SHP77 (cell line): ENCODE measurements around the gene TGM2.

ENCODE experiments used
- DNase-seq, 2 experiments: peaks; one replicate each; lab custom pipeline; 2025; lab: John Stamatoyannopoulos, UW

Gene TGM2

DNA sequence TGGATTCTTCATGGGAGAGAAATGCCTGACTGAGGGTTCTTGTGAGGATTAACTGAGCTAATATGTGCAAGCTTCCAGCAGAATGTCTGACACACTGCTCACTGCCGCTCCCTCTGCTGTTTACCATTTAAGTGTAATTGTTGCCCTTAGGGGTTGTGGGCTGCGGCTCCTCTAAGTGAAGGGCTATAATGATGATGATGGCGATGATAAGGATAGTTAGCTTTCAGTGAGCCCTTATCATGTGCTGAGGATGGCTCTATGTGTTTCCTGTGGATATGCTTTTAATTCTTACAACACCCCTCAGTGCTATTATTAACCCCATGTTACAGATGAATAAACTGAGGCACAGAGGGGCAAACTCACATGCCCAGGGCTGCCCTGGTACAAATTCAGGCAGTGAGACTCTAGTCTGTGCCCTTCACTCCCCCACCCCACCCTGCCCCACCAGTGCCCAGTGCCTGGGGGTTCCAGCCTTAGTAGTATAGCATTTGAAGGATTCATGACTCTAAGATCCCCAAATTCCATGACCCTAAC lies 33.4 kb downstream of the TGM2 start:
- DNase-seq: no peak

DNA sequence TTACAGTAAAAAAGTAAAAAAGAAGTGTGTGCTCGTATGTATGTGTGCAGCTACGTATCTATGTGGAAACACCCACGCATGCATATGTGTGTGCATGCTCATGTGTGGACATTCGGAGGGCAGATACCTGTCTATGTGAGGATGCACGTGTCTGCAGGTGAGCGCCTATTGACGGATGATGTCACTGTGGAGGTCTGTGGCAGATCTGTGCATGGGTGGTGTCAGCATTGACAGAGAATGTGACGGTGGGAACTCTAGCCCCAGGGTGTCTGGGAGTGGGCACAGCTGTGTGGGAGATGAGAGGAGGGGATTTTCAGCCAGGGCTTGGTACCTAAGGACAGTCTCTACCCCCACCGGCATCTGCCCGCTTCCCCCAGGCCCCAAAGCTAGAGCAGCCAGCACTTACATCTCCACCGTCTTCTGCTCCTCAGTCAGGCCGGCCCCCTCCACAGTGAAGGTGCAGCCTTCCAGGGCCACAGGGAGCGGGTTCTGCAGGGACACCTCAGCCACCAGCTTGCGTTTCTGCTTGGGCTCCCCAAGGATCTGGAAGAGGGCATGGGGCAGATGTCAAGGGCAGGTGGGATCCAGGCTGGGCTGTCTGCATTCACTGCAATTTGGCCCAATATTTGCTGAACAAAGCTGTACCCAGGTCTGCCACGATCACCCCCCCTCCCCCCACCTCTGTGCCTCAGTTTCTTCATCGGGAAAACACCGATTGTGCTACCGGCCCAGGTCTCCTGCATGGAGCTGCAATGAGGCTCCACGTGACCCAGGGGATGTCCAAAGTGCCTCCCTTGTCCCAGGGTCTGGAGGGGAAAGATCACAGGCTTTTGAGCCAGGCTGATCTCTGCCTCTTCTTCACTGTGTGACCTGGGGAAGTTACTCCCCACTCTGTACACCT lies 34.1 kb downstream of the TGM2 start:
- DNase-seq: no peak

DNA sequence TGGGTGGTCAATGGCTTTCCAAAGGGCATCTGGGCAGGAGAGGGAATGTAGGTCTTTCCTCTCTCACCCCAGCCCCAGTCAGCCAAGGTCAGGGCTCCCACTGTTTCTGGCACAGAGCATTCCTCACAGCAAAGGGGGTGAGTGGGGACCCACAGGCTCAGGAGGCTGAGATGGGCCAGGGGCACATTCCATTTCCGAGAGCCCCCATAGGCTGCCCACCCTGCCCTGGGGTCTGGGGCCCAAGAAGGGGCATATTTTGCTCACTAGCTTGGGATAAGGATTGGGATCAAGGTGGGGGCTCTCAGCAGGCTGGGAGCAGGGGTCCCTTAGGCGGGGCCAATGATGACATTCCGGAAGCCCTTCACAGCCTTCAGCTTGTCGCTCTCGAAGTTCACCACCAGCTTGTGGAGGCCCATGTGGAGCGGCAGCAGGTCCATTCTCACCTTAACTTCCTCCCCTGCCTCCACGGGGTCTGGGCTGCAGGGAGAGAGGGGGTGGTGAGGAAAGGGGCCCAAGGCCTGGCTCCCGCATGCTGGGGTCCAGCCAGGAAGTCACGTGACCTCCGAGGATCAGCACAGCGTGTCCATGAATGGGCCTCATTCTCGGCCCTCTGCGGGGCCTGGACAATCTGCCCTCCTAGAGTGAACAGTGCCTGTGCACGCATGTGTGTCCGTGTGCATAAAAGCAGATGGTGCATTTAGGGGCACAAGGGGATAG lies 35.0 kb downstream of the TGM2 start:
- no peak for DNase-seq

DNA sequence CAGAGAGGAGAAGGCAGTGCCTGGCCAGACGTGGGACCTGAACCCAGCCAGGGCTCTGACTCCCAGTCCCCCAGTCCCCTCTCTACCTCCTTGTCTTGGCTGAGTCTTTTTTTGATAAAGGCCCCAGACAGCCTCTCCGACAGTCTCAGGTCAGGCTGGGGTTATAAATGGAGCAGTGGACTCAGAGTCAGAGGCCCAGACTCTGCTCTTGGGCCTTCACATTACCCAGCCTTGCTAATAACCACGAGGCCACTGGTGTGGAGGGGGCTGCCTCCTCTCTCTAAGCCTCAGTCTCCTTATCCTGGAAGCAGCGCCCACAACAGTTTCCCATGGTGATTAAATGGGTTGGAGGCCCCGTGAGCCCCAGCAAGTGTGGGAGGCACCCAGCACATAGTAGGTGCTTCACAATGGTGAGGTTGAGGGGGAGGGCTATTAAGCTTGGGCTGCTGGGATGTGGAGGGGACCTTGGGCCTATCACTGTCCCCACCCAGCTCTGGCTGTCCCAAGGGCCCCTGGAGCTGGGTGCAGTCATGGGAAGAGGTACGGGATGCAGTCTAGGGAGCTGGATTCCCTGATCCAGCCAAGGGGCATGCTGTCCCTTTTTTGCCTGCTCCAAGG lies 35.7 kb downstream of the TGM2 start:
- DNase-seq: no peak

DNA sequence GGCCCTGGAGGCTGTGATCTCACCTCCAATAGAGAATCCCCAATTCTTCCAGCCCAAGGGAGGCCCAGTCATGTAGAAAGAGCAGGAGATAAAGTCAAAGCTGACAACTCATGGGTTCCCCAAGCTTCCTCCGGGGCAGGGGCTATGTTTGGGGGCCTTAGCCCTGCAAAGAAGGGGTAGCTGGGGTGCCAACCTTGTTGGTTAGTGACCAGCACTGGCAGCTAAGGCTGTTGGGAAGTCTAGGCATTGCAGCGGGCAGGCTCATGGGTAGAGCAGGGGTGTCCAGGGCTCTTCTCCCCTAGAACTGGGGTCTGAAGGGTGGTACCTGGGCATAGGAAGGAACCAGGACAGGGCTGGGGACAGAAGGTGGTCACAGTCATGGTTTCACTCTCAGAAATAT lies 36.4 kb downstream of the TGM2 start:
- no peak for DNase-seq

DNA sequence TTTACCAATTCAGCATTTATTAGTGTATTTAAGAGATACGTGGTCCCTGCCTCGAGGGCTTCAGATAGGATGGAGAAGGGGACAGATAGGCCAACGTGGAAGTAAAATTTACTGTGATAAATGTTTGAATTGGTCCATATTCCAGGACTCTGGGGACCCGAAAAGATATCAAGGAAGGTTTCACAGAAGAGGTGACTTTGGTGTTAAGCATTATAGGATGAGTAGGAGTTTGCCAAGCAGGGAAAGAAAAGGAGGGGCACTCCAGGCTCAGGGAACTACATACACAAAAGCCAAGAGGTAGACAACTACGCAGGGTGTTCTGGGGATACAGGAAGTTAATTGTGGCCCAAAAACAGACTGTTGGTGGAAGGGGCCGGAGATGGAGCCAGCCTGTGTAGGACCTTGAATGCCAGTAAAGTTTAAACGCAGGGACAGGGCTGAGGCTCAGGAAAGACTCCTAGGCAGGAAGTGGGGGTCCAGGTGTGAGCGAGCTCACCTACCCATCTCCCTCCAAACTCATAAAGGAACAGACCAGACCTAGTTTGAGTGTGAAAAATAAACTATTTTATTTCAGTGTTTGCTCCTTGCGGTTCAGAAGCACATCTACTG lies 37.0 kb downstream of the TGM2 start:
- DNase-seq: no peak

DNA sequence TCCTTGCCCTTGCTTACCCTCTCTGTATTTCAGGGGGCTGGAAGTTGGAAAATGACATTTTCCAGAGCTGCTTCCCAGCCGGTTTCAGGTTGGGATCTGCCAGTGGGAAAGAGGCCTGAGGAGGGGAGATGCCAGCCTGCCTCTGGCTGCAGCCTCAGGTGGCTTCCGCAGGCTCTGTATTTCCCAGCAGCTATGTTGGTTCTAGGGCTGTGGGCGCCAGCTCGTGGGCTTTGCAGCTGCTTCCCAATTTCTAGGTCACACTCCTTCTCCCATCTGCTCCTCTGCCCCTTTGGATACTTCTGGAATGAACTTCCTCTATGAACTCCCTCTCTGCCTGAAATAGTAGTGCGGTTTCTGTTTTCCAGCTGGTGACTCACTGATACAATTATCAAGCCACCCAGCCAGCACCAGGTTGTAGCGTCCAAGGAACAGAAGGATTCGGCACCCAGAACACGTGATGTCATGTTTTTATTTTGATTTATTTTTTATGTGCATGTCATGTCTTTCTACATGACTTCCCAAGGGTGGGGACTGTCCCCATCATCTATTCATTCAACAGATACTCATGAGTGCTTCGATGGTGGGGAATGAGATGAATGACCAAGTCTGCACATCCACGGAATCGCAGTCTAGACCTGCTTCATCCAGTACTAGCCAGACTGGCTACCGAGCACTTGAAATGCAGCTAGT lies 38.0 kb downstream of the TGM2 start:
- peak; percentile 39 to 48 for DNase-seq

DNA sequence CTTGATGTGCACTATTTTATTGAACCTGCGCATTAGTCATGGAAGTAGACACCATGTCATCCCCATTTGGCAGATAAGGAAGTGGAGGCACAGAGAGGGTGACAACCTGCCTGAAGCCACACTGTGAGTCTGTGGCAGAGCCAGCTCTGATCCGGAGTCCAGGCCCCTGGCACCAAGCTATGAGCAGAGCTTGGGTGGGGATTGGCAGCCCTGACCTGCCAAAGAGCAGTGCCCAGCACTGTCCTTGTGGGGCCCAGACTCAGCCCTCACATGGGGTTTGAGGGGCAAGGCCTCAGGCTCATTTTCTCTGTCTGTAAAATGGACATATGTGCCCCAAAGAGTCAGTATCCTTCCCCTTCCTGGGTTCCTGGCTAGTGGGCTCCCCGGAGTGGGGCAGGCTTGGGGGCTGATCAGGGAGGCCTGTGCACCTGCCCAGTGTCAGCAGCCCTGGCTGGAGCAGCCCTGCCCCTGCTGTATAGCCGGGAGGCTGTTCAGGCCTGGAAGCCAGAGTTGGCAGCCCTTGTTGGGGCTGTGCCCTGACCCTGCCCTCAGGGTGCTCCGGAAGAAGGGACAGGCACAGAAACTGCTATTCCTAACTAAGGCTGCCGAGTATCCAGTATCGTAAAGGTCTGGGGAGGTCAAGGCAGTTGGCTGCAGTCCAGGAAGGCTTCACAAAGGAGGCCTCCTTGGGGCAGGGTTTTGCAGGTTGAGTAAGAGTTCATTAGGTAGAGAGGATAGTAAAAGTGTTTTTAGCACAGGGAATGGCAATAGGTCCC lies 38.7 kb downstream of the TGM2 start:
- no peak for DNase-seq

DNA sequence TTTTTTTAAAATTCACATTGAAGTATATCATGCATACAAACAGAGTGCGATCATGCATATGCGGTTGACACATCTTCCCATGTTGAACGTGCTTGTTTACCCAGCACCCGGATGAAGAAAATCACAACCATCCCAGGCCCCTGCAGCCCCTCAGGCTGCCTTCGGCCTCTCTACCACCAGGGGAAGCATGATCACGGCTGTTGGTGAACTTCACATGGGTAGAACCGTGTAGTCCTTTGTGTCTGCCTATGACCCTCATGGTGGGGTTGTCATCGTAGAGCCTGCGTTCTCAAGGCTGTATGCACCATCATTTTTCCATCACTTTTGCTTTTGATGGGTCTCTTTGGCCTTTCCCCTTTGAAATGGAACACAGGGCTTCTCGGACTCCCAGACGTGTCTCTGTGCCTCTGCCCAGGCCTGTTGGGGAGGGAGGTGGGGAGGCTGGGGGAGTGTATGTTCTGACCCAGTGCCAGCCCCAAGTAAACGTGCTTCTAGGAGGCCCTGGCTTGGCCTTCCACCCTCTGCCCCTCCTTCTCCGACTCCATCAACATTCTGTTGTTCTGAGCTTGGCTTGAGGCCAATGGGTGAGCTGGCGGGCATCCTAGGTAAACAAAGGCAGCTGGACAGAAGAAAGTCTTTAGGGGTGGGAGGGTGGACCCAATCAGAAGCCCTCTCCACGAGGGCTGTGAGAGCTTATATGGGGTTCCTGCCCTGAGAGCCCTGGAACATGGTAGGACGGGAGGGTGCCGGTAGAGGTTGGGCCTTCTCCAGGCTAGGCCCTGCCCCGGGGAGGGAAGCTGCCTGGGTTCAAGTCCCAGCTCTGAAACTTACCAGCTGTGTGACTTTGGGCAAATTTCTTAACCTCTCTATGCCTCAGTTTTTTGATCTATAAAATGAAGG lies 39.7 kb downstream of the TGM2 start:
- peak; percentile 92 to 93 for DNase-seq

DNA sequence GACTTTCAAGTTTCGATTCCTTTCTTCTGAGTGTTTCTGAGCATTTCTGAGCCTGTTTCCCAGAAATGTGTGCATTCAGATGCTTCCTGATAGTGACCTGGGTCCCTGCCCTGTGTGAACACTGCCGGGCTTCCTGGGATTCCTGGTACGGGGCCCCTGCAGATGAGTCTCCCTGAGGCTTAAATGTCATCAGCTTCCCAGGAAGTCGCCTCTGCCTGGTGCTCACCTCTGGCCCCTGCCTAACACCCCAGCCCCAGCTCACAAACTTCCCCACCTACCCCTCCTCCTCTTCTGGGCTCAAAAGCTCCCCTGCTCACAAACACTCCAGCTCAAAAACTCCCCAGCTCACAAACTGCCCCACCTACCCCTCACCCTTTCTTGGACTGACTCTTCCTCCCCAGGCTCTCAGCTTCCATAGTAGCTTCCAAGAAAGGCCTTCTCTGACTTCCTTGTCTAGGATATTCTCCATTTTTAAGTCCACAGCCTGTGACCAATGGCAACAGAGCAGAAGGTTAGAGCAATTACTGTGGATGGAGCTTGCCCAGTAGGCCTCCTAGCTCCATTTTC lies 42.0 kb downstream of the TGM2 start:
- DNase-seq: no peak

DNA sequence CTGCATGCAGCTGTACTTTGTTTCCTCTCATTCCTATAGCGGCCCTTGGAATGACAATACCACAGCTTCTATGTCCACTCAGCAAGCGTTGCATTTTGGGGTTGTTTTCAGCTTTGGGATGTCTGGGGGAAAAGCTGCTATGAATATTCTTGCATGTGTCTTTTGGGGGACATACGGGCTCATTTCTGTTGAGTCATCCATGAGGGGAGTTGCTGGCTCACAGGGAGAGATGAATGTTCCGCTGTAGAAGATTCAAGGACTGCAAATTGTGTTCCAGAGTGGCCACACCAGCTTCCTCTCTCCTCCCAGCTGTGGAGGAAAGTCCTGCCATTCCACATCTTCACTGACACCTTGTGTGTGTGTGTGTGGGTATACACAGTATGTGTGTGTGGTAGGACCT lies 43.3 kb downstream of the TGM2 start:
- DNase-seq: no peak

DNA sequence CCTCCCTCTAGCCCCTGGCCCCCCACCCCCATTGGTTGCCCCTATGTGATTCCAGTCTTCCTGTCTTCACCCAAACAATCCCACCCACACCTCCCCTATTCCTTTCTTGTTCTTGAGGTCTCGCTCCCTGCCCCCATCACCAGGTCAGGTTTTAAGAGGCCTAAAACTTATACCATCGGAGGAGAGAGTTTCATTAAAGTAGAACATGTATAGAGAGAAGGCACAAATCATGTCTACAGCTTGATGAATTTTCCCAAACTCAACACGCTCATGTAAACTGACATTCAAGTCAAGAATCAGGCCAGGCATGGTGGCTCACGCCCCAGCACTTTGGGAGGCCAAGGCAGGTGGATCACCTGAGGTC lies 44.5 kb downstream of the TGM2 start:
- no peak for DNase-seq

DNA sequence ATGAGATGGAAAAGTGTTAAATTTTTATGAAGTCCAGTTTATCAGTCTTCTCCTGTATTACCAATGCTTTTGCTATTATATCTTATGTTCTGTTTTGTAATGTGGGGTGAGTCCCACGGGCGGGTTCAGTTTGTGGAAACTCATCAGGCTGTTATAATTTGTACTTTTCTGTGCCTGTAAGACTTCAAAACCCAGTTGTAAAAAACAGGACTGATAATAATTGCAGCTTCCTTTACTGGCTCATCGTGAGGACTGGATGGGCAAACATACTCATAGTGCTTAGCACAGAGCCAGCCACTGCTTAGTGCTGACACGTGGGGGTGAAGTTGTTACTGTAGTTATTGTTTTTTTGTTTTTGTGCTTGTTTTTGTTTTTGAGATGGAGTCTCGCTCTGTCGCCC lies 45.6 kb downstream of the TGM2 start:
- no peak for DNase-seq

DNA sequence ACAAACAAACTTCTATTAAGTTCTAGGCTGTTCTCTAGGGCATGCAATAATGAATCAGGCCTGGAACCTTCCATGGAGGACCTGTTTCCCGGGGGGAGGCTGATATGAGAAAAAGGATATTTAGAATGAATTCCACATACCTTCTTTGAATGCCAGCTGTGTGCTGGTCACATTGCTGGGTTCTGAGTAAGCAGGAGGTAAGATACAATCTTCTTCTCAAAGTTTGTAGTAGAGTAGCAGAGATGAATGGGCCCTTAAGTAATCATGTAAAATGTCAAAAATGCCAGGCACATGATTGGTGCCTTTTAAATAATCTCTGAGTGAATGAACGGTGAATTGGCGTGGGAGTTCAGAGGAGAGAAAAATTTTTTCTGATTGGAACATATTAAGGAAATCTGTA lies 47.4 kb downstream of the TGM2 start:
- DNase-seq: no peak

DNA sequence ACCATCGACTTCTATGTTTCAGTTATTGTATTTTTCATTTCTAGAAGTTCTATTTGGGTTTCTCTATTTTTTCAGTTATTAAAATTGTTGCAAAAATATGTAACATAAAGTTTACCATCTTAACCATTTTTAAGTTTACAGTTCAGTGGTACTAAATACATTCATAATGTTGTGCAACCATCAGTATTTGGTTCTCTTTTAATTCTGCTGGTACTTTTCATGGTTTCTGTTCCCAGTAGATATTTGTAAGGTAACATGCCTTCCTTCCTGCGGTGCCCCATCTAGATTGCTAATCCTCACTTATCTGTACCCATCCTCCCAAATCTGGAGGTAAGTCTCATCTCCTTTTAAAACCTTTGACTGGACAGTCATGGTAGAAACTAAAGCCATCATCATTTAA lies 47.9 kb downstream of the TGM2 start:
- no peak for DNase-seq

DNA sequence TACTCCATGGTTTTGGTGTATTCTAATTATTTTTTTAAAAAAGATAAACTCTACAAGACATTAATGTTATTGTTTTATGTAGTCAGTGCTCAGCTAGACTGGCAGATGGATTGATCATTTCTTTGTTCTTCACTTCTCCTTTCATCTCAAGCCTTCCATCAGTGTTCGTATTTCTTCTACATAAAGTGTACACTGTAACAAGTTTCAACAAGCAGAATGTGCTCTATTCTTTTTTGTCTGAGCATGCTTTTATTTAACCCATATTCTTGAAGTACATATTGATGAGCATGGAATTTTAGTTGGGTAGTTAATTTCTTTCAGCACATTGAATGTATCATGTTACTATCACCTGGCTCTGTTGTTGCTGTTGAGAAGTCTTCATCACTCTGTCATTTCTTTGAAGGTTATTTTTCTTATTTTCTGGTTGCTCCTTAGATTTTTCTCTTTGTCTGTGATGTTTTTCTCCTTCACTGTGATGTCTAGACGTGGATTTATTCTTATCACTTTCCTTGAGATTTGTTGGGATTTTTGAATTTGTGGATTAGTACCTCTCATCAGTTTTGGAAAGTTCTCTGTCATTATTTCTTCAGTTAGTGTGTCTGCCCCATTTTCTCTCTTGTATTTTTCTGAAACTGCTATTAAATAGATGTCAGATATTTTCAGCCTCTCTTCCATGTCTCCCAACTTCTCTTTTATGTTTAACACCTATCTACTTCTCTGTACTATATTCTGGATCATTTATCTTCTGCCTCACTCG lies 48.5 kb downstream of the TGM2 start:
- no peak for DNase-seq

DNA sequence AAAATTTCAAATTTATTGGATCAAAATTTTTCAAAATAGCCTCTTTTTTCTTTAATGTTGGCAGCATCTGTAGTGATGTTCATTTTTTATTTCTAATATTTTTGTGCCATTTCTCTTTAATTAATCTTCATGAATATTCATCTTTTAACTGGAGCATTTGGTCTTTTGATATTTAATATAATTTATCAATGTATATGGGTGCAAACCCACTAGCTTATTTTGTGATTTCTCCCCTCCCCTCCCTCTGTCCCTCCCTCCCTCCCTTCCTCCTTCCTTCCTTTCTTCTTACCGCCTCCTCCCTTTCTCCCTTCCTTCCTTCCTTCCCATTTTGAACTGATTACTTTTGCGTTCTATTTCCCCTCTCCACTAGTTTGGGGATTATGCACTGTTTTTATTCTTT lies 49.2 kb downstream of the TGM2 start:
- no peak for DNase-seq

DNA sequence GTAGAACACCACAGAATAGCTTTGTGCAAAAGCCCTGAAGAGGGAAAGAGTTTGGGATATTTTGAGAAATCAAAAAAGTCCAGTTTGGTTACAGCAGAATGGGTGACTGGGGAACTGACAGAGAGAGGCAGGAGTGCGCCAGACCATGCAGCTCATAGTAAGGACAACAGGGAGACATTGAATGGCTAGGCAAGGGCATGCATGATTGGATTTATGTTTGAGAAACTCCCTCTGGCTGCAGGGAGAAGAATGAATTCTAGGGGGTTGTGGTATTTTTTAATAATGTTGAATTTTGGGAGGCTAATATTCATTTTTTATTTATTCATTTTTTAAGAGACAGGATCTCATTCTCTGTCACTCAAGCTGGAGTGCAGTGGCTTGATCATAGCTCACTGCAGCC lies 49.9 kb downstream of the TGM2 start:
- DNase-seq: no peak

DNA sequence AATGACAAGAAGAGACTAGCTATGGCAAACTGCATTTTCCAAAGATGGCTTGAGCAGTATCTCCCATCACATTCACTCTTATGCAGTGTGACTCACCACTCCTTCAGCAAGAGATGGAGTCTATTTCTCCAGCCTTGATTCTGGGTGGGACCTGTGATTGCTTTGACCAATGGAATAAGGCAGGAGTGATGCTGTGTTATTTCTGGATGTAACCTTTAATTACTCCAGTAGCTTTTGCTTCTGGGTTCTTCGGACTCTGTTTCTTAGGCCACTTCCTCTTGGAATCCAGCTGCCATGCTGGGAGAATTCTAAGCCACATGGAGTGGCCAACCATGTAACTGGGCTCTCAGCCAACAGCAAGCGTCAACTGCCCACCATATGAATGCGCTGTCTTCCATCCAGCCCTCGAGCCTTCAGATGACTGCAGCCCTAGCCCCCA lies 50.7 kb downstream of the TGM2 start:
- DNase-seq: no peak
